ENCODE data around the gene MLLT1.

GRCh38 chr19:6216236-6216995, 63.4 kb downstream of the MLLT1 start:
- TF ChIP-seq CTCF (conservative IDR thresholded peaks at IDR 0.05; ENCODE audit: low read depth, low read length), result no peak
- TF ChIP-seq EZH2 (IDR thresholded peaks at IDR 0.05; ENCODE audit: borderline replicate concordance, low read depth, low read length, poor library complexity, severe bottlenecking), result no peak
